B cell (primary cell): ENCODE measurements around the gene CACTIN.

Experiments used
- EZH2 ChIP-seq: IDR thresholded peaks from 2 replicates; pipeline ENCODE4 v1.6.1; 2012; ENCODE audit warnings: borderline replicate concordance, low read depth, mild to moderate bottlenecking, moderate library complexity, low read length; ENCODE audit not compliant: insufficient read depth, poor library complexity, severe bottlenecking
- TF ChIP-seq, protein P1 (sequence below): fragments of 200-600 bp; IDR thresholded peaks from one replicate; pipeline ENCODE4 v1.8.0; 2022; ENCODE audit warnings: antibody characterized with exemption, mild to moderate bottlenecking

DNA sequence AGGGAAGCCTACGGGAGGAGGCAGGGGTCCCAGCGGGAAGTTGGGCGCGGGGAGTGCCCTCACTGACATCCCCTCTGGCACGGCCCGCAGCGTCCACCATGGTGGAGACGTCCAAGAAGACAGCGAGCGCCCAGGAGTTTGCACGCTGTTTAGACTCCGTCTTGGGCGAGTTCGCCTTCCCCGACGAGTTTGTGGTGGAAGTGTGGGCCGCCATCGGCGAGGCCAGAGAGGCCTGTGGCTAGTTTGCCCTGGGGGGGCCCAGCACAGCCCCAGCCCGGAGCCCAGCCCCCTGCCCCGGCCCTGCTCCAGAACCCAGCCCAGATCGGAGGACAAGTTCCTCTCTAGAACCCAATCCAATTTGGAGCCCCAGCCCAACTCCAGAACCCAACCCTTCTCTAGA, 36.6 kb downstream of the CACTIN start:
- TF ChIP-seq, protein P1, sequence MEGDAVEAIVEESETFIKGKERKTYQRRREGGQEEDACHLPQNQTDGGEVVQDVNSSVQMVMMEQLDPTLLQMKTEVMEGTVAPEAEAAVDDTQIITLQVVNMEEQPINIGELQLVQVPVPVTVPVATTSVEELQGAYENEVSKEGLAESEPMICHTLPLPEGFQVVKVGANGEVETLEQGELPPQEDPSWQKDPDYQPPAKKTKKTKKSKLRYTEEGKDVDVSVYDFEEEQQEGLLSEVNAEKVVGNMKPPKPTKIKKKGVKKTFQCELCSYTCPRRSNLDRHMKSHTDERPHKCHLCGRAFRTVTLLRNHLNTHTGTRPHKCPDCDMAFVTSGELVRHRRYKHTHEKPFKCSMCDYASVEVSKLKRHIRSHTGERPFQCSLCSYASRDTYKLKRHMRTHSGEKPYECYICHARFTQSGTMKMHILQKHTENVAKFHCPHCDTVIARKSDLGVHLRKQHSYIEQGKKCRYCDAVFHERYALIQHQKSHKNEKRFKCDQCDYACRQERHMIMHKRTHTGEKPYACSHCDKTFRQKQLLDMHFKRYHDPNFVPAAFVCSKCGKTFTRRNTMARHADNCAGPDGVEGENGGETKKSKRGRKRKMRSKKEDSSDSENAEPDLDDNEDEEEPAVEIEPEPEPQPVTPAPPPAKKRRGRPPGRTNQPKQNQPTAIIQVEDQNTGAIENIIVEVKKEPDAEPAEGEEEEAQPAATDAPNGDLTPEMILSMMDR, result no peak
- no peak for TF ChIP-seq EZH2
